ENCODE results near the gene PACRG. TPM values are rescaled to one million over a fixed set of nuclear protein-coding genes. Genes with fewer than 3 reads are reported as not detected.

Gene PACRG
- total and polyA plus RNA-seq, 2 of the 8 experiments (the other 6 are each of a cell fraction or from before 2014, with no cell fraction given): 0.44 to 0.54 TPM

- TF ChIP-seq, protein P1, sequence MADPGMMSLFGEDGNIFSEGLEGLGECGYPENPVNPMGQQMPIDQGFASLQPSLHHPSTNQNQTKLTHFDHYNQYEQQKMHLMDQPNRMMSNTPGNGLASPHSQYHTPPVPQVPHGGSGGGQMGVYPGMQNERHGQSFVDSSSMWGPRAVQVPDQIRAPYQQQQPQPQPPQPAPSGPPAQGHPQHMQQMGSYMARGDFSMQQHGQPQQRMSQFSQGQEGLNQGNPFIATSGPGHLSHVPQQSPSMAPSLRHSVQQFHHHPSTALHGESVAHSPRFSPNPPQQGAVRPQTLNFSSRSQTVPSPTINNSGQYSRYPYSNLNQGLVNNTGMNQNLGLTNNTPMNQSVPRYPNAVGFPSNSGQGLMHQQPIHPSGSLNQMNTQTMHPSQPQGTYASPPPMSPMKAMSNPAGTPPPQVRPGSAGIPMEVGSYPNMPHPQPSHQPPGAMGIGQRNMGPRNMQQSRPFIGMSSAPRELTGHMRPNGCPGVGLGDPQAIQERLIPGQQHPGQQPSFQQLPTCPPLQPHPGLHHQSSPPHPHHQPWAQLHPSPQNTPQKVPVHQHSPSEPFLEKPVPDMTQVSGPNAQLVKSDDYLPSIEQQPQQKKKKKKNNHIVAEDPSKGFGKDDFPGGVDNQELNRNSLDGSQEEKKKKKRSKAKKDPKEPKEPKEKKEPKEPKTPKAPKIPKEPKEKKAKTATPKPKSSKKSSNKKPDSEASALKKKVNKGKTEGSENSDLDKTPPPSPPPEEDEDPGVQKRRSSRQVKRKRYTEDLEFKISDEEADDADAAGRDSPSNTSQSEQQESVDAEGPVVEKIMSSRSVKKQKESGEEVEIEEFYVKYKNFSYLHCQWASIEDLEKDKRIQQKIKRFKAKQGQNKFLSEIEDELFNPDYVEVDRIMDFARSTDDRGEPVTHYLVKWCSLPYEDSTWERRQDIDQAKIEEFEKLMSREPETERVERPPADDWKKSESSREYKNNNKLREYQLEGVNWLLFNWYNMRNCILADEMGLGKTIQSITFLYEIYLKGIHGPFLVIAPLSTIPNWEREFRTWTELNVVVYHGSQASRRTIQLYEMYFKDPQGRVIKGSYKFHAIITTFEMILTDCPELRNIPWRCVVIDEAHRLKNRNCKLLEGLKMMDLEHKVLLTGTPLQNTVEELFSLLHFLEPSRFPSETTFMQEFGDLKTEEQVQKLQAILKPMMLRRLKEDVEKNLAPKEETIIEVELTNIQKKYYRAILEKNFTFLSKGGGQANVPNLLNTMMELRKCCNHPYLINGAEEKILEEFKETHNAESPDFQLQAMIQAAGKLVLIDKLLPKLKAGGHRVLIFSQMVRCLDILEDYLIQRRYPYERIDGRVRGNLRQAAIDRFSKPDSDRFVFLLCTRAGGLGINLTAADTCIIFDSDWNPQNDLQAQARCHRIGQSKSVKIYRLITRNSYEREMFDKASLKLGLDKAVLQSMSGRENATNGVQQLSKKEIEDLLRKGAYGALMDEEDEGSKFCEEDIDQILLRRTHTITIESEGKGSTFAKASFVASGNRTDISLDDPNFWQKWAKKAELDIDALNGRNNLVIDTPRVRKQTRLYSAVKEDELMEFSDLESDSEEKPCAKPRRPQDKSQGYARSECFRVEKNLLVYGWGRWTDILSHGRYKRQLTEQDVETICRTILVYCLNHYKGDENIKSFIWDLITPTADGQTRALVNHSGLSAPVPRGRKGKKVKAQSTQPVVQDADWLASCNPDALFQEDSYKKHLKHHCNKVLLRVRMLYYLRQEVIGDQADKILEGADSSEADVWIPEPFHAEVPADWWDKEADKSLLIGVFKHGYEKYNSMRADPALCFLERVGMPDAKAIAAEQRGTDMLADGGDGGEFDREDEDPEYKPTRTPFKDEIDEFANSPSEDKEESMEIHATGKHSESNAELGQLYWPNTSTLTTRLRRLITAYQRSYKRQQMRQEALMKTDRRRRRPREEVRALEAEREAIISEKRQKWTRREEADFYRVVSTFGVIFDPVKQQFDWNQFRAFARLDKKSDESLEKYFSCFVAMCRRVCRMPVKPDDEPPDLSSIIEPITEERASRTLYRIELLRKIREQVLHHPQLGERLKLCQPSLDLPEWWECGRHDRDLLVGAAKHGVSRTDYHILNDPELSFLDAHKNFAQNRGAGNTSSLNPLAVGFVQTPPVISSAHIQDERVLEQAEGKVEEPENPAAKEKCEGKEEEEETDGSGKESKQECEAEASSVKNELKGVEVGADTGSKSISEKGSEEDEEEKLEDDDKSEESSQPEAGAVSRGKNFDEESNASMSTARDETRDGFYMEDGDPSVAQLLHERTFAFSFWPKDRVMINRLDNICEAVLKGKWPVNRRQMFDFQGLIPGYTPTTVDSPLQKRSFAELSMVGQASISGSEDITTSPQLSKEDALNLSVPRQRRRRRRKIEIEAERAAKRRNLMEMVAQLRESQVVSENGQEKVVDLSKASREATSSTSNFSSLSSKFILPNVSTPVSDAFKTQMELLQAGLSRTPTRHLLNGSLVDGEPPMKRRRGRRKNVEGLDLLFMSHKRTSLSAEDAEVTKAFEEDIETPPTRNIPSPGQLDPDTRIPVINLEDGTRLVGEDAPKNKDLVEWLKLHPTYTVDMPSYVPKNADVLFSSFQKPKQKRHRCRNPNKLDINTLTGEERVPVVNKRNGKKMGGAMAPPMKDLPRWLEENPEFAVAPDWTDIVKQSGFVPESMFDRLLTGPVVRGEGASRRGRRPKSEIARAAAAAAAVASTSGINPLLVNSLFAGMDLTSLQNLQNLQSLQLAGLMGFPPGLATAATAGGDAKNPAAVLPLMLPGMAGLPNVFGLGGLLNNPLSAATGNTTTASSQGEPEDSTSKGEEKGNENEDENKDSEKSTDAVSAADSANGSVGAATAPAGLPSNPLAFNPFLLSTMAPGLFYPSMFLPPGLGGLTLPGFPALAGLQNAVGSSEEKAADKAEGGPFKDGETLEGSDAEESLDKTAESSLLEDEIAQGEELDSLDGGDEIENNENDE (IDR thresholded peaks at IDR 0.05; ENCODE audit: insufficient replicate concordance, low read length): no peak
- TF ChIP-seq NRF1 (IDR thresholded peaks at IDR 0.05; ENCODE audit: low read depth, low read length) (no peak), CHD2 (IDR thresholded peaks at IDR 0.05; ENCODE audit: low read length) (no peak), MAFK (IDR thresholded peaks at IDR 0.05; ENCODE audit: low read depth, low read length) (no peak), BRCA1 (IDR thresholded peaks at IDR 0.05; ENCODE audit: low read depth, low read length) (no peak), HDAC6 (IDR thresholded peaks at IDR 0.05; ENCODE audit: low read depth, low read length) (no peak), RFX5 (IDR thresholded peaks at IDR 0.05; ENCODE audit: borderline replicate concordance, low read depth, low read length) (no peak), SP4 (IDR thresholded peaks at IDR 0.05; ENCODE audit: low read length) (no peak), EP300 (IDR thresholded peaks at IDR 0.05; ENCODE audit: borderline replicate concordance in 1 of 2, low read depth in 2 of 2, low read length in 2 of 2) (no peak), RNF2 (IDR thresholded peaks at IDR 0.05; ENCODE audit: borderline replicate concordance, low read depth, low read length, missing control alignments, poor library complexity, severe bottlenecking) (no peak), TBP (IDR thresholded peaks at IDR 0.05; ENCODE audit: low read depth, low read length) (no peak)
Measured at GRCh38 chr6:163175301-163175700, 447.5 kb downstream of the PACRG start (continued).
